ENCODE results near the gene TPRA1. TPM values are rescaled to one million over a fixed set of nuclear protein-coding genes. Genes with fewer than 3 reads are reported as not detected.

TPRA1 gene
- total RNA-seq, 1 experiment from 2014 or later, result 24.2 TPM

- CTCF ChIA-PET, result interaction anchor here (2.5 kb wide), 1 partner anchor 10 kb away, joined by 20 read pairs; no protein-coding TSS in a partner anchor
- ATAC-seq (no peak), DNase-seq (ENCODE audit: low spot score) (no peak)
- H3K9me3 Mint-ChIP-seq, result no peaks in the 10 kb centered on the region
- 0 out of 2 replicates have a peak, but pooled peaks cover 2% of the 10 kb centered on the region for H3K36me3 Mint-ChIP-seq
- H3K27ac Mint-ChIP-seq, result no peak overlapping the region
- H3K4me3 Mint-ChIP-seq, result no peak overlapping the region
- POLR2A ChIA-PET, result no interaction called here
- H3K4me1 Mint-ChIP-seq, result peaks cover 10% of the 10 kb centered on the region
- H3K27me3 Mint-ChIP-seq (ENCODE audit: low read depth), result peaks cover 3% of the 10 kb centered on the region
- TF ChIP-seq GTF2I (CRISPR knock-in tag; conservative IDR thresholded peaks at IDR 0.05), result peak; percentile 60; the same call in 1 of the 2 replicates
- no peak for TF ChIP-seq MXD4 (CRISPR knock-in tag; IDR thresholded peaks at IDR 0.05; ENCODE audit: borderline replicate concordance)
These were observed 5.8 kb downstream of the TPRA1 start for GRCh38 chr3:127584734-127585133.

- no peaks in the 10 kb centered on the region for H3K36me3 Mint-ChIP-seq
- no peak overlapping the region for H3K4me3 Mint-ChIP-seq
- ATAC-seq (no peak), DNase-seq (ENCODE audit: low spot score) (no peak)
- CTCF ChIA-PET, result no interaction called here
- H3K27me3 Mint-ChIP-seq (ENCODE audit: low read depth), result no peaks in the 10 kb centered on the region
- TF ChIP-seq EMX1 (CRISPR knock-in tag; IDR thresholded peaks at IDR 0.05) (no peak), ELF4 (CRISPR knock-in tag; IDR thresholded peaks at IDR 0.05; ENCODE audit: low read depth) (no peak), SMAD3 (CRISPR knock-in tag; IDR thresholded peaks at IDR 0.05; ENCODE audit: borderline replicate concordance) (no peak), AFF4 (CRISPR knock-in tag; IDR thresholded peaks at IDR 0.05; ENCODE audit: borderline replicate concordance) (no peak), PRDM15 (CRISPR knock-in tag; IDR thresholded peaks at IDR 0.05) (no peak), TCF7 (CRISPR knock-in tag; IDR thresholded peaks at IDR 0.05; ENCODE audit: low read depth) (no peak)
- no peaks in the 10 kb centered on the region for H3K4me1 Mint-ChIP-seq
- POLR2A ChIA-PET, result no interaction called here
- H3K27ac Mint-ChIP-seq, result no peak overlapping the region; the same call in 1 of the 2 replicates
- no peaks in the 10 kb centered on the region for H3K9me3 Mint-ChIP-seq
These were observed 10.0 kb downstream of the TPRA1 start for GRCh38 chr3:127580327-127581060.

- H3K27ac Mint-ChIP-seq, result no peak overlapping the region
- DNase-seq (ENCODE audit: low spot score), result no peak
- no peaks in the 10 kb centered on the region for H3K4me1 Mint-ChIP-seq
- TF ChIP-seq ESRRA (CRISPR knock-in tag; IDR thresholded peaks at IDR 0.05; ENCODE audit: borderline replicate concordance) (no peak), GTF2I (CRISPR knock-in tag; conservative IDR thresholded peaks at IDR 0.05) (no peak), NFE2L1 (CRISPR knock-in tag; IDR thresholded peaks at IDR 0.05) (no peak), TEAD1 (CRISPR knock-in tag; IDR thresholded peaks at IDR 0.05) (no peak), ZBTB43 (CRISPR knock-in tag; IDR thresholded peaks at IDR 0.05) (no peak), USF2 (CRISPR knock-in tag; IDR thresholded peaks at IDR 0.05) (no peak)
- no peak for ATAC-seq
- no peaks in the 10 kb centered on the region for H3K9me3 Mint-ChIP-seq
- ChIA-PET CTCF (no interaction called here), POLR2A (no interaction called here)
- no peak overlapping the region for H3K4me3 Mint-ChIP-seq
- H3K36me3 Mint-ChIP-seq, result peaks cover 3% of the 10 kb centered on the region; the same call in 1 of the 2 replicates
- no peaks in the 10 kb centered on the region; the same call in 1 of the 2 replicates for H3K27me3 Mint-ChIP-seq (ENCODE audit: low read depth)
These were observed 11.7 kb downstream of the TPRA1 start for GRCh38 chr3:127578802-127579201.
